BLaER1 (cell line): ENCODE data around the gene LYPD6.
"Not testable (repeated sequence)": the region's sequence is repeated elsewhere in the genome, so short reads cannot be mapped to it uniquely, and the experiment has no call there.

Source experiments
- H3K27ac ChIP-seq: shearing (Covaris generic); formaldehyde crosslinking; 2 replicates; pipeline ENCODE4 v1.8.1; 2022
- H3K27me3 ChIP-seq: shearing (Covaris generic); formaldehyde crosslinking; 2 replicates; pipeline ENCODE4 v1.8.1; 2022
- H3K36me3 ChIP-seq: shearing (Covaris generic); formaldehyde crosslinking; 2 replicates; pipeline ENCODE4 v1.8.1; 2022
- H3K4me1 ChIP-seq: shearing (Covaris generic); formaldehyde crosslinking; 2 replicates; pipeline ENCODE4 v1.8.1; 2022
- H3K4me2 ChIP-seq: shearing (Covaris generic); formaldehyde crosslinking; 2 replicates; pipeline ENCODE4 v1.8.1; 2022
- H3K4me3 ChIP-seq: shearing (Covaris generic); formaldehyde crosslinking; 2 replicates; pipeline ENCODE4 v1.8.1; 2022
- H3K9ac ChIP-seq: shearing (Covaris generic); formaldehyde crosslinking; 2 replicates; pipeline ENCODE4 v1.8.1; 2022
- H3K9me3 ChIP-seq: shearing (Covaris generic); formaldehyde crosslinking; 2 replicates; pipeline ENCODE4 v1.8.1; 2022
- H4K20me1 ChIP-seq: shearing (Covaris generic); formaldehyde crosslinking; 2 replicates; pipeline ENCODE4 v1.8.1; 2022
- Cebpa-rat ChIP-seq: shearing (Covaris generic); IDR thresholded peaks from 2 replicates; pipeline ENCODE4 v1.8.1; 2022

LYPD6 gene

GRCh38 chr2:149315461-149315860, 14.9 kb upstream of the LYPD6 start:
- no peak for TF ChIP-seq Cebpa-rat
- Histone ChIP-seq H3K27ac (no peak overlapping the region), H3K4me1 (no peaks in the 10 kb centered on the region), H3K36me3 (no peaks in the 10 kb centered on the region), H3K4me2 (no peak overlapping the region), H3K4me3 (no peak overlapping the region), H3K9ac (no peak overlapping the region), H3K27me3 (no peaks in the 10 kb centered on the region), H3K9me3 (peaks cover 5% of the 10 kb centered on the region), H4K20me1 (no peaks in the 10 kb centered on the region)

DNA sequence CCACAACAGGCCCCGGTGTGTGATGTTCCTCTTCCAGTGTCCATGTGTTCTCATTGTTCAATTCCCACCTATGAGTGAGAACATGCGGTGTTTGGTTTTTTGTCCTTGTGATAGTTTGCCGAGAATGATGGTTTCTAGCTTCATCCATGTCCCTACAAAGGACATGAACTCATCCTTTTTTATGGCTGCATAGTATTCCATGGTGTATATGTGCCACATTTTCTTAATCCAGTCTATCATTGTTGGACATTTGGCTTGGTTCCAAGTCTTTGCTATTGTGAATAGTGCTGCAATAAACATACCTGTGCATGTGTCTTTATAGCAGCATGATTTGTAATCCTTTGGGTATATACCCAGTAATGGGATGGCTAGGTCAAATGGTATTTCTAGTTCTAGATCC, 11.8 kb upstream of the LYPD6 start:
- not testable (repeated sequence) for H4K20me1 ChIP-seq, H3K4me2 ChIP-seq, H3K27me3 ChIP-seq, H3K4me1 ChIP-seq, H3K27ac ChIP-seq, H3K9ac ChIP-seq, H3K4me3 ChIP-seq, H3K36me3 ChIP-seq, H3K9me3 ChIP-seq

DNA sequence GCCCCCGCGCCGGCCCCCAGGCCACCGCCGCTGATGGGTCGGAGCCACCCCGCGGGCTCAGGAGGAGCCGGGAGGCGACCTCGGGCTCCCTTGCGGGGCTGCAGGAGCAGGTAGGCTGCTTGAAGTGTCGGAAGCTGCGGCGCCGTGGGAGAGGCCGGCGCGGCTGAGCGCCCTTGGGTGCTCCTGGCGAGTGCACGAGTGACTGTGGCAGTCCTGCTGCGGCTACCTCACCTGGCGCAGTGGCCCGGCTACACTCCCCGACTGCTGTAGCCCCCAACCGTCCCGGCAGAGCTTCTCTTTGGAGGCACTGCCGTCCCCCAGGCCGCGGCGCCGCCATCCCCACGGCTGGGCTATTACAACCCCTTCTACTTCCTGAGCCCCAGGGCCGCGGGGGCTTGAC, 10.0 kb upstream of the LYPD6 start:
- no peak for TF ChIP-seq Cebpa-rat
- H3K4me2 ChIP-seq = no peak overlapping the region
- no peaks in the 10 kb centered on the region for H3K4me1 ChIP-seq
- no peak overlapping the region for H3K4me3 ChIP-seq
- H3K27me3 ChIP-seq = no peaks in the 10 kb centered on the region
- no peak overlapping the region for H3K9ac ChIP-seq
- peaks cover 15% of the 10 kb centered on the region for H3K9me3 ChIP-seq
- H3K36me3 ChIP-seq = no peaks in the 10 kb centered on the region
- H4K20me1 ChIP-seq = no peaks in the 10 kb centered on the region
- H3K27ac ChIP-seq = no peak overlapping the region

DNA sequence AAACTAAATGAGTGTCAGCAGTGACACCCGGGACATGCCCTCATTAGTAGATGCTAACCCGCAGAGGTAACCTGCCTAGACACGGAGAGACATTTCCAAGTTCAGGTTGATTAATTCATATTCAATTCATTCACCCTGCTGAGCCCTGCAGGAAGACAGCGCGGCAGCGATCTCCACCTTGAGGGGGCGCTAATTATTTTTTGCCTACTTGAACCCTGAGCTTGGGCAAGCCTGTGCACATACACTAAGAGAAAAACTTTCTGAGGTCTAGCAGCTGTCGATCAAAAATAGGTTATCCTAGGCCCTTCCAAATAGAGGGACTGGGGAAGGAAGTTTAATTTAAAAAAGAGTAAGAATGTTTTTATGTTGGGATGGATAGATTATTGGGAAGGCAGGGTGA, 1.3 kb upstream of the LYPD6 start:
- no peaks in the 10 kb centered on the region for H3K27me3 ChIP-seq
- no peak overlapping the region for H3K9ac ChIP-seq
- TF ChIP-seq Cebpa-rat = no peak
- peaks cover 31% of the 10 kb centered on the region for H3K9me3 ChIP-seq
- H4K20me1 ChIP-seq = no peaks in the 10 kb centered on the region
- H3K4me3 ChIP-seq = no peak overlapping the region
- H3K4me2 ChIP-seq = no peak overlapping the region
- no peaks in the 10 kb centered on the region for H3K4me1 ChIP-seq
- H3K27ac ChIP-seq = no peak overlapping the region
- no peaks in the 10 kb centered on the region for H3K36me3 ChIP-seq

- TF ChIP-seq Cebpa-rat = no peak
- no peaks in the 10 kb centered on the region for H3K36me3 ChIP-seq
- H3K4me2 ChIP-seq = no peak overlapping the region
- H3K4me1 ChIP-seq = no peaks in the 10 kb centered on the region
- H3K4me3 ChIP-seq = no peak overlapping the region
- H3K9ac ChIP-seq = no peak overlapping the region
- H4K20me1 ChIP-seq = no peaks in the 10 kb centered on the region
- peaks cover 28% of the 10 kb centered on the region for H3K9me3 ChIP-seq
- no peaks in the 10 kb centered on the region for H3K27me3 ChIP-seq
- no peak overlapping the region for H3K27ac ChIP-seq
Observed at GRCh38 chr2:149329489-149330126, 779 bp upstream of the LYPD6 start.

DNA sequence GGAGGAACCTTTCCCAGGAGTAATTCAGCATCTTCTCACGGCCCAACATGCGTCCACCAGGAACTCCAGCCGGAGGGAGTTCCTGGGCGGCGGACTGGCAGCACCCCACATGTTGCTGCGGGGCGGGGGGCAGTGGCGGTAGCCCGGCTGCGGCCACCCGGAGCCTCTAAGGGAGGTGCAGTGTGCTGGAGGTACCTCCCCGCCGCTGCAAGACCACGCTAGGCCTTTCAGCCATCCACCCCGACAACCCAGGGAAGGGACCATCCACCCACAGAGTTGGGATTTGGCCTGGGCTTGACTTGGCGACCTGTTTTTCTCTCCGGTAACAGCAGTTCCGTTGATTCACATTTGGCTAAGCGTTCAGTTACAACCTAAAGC, 625 bp downstream of the LYPD6 start:
- Histone ChIP-seq H3K27me3 (no peaks in the 10 kb centered on the region), H3K9me3 (peaks cover 23% of the 10 kb centered on the region), H3K36me3 (no peaks in the 10 kb centered on the region), H4K20me1 (no peaks in the 10 kb centered on the region), H3K4me3 (no peak overlapping the region), H3K4me2 (no peak overlapping the region), H3K4me1 (no peaks in the 10 kb centered on the region), H3K27ac (no peak overlapping the region), H3K9ac (no peak overlapping the region)
- no peak for TF ChIP-seq Cebpa-rat

DNA sequence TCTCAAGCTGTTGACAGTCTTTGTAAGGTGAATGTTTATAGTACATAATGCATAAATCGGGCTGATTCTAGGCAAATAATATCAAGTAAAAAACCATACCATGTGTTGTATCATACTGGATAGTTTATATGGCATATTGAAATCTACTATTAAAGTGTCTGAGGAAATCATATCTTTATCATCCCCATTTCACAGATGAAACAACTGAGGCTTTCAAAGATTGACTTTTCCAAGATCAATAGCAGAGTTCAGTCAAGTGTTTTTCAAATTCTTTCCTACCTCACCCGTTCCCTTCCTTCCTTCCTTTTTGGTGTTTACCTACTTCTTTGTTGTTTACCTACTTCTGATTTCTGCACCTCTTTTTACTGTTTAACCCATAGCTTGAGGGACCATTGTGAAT, 2.0 kb downstream of the LYPD6 start:
- H3K9ac ChIP-seq = no peak overlapping the region
- no peak overlapping the region for H3K4me3 ChIP-seq
- H3K4me1 ChIP-seq = no peaks in the 10 kb centered on the region
- no peaks in the 10 kb centered on the region for H3K36me3 ChIP-seq
- H4K20me1 ChIP-seq = no peaks in the 10 kb centered on the region
- H3K9me3 ChIP-seq = peaks cover 23% of the 10 kb centered on the region
- no peak for TF ChIP-seq Cebpa-rat
- no peak overlapping the region for H3K4me2 ChIP-seq
- no peaks in the 10 kb centered on the region for H3K27me3 ChIP-seq
- no peak overlapping the region for H3K27ac ChIP-seq

DNA sequence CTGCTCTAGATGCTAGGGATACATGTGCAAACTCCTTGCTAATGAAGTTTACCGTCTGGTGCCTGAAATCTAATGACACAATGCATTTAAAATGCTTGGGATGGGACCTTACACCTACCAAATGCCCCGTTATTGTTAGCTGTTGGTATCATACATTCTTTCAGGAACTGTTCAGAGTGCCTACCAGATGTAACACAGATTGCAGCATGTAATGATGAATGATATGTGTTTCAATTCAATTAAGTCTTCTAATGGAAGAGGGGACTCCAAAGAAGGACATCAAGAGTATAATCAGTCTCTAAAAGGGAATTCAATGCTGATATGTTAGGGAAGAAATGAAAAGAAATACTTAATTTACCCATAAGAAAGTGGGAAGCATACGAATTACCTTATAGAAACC, 3.2 kb downstream of the LYPD6 start:
- no peaks in the 10 kb centered on the region for H3K36me3 ChIP-seq
- no peaks in the 10 kb centered on the region for H3K27me3 ChIP-seq
- H3K4me3 ChIP-seq = no peak overlapping the region
- H3K4me2 ChIP-seq = no peak overlapping the region
- H3K9ac ChIP-seq = no peak overlapping the region
- H3K27ac ChIP-seq = no peak overlapping the region
- TF ChIP-seq Cebpa-rat = no peak
- H3K9me3 ChIP-seq = peaks cover 23% of the 10 kb centered on the region
- H4K20me1 ChIP-seq = no peaks in the 10 kb centered on the region
- H3K4me1 ChIP-seq = no peaks in the 10 kb centered on the region

DNA sequence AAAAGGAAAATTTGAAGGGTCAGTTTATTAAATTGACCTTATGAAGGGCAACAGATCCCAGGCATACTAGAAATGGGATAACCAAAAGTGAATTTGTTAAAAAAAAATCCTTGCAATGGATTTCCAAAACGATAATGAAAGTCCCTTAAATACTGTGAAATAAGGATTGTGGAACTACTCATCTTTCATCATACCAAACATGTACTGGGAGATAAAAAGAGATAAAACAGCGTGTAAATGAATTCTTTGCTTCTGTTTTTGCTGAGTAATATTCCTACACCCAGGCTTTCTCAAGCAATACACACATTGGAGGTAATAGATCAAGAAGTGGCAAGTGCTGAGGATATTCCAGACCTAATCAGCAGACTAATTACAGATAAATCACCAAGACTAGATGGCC, 3.8 kb downstream of the LYPD6 start:
- H3K36me3 ChIP-seq = no peaks in the 10 kb centered on the region
- peaks cover 22% of the 10 kb centered on the region for H3K9me3 ChIP-seq
- no peaks in the 10 kb centered on the region for H4K20me1 ChIP-seq
- H3K4me1 ChIP-seq = no peaks in the 10 kb centered on the region
- H3K4me3 ChIP-seq = no peak overlapping the region
- H3K27me3 ChIP-seq = no peaks in the 10 kb centered on the region
- no peak overlapping the region for H3K4me2 ChIP-seq
- no peak overlapping the region for H3K27ac ChIP-seq
- H3K9ac ChIP-seq = no peak overlapping the region
- TF ChIP-seq Cebpa-rat = no peak

GRCh38 chr2:149339324-149339723, 8.9 kb downstream of the LYPD6 start:
- Histone ChIP-seq H3K36me3 (no peaks in the 10 kb centered on the region), H3K4me1 (no peaks in the 10 kb centered on the region), H3K9ac (no peak overlapping the region), H3K4me2 (no peak overlapping the region), H3K27me3 (no peaks in the 10 kb centered on the region), H4K20me1 (no peaks in the 10 kb centered on the region), H3K4me3 (no peak overlapping the region), H3K9me3 (no peaks in the 10 kb centered on the region), H3K27ac (no peak overlapping the region)
- no peak for TF ChIP-seq Cebpa-rat

GRCh38 chr2:149342509-149342908, 12.1 kb downstream of the LYPD6 start:
- no peak for TF ChIP-seq Cebpa-rat
- Histone ChIP-seq H3K4me1 (no peaks in the 10 kb centered on the region), H3K9me3 (no peaks in the 10 kb centered on the region), H3K9ac (no peak overlapping the region), H3K4me3 (no peak overlapping the region), H3K27me3 (no peaks in the 10 kb centered on the region), H3K4me2 (no peak overlapping the region), H3K27ac (no peak overlapping the region), H3K36me3 (no peaks in the 10 kb centered on the region), H4K20me1 (no peaks in the 10 kb centered on the region)
